ENCODE measurements around the gene ABI1.

Gene ABI1

GRCh38 chr10:26743841-26744240 lies 116.9 kb downstream of the ABI1 start:
- DNase-seq (ENCODE audit: low read depth) = no peak
- in situ Hi-C loops (cut with HindIII; ENCODE audit: low sequenced_read_pairs) = no loop called here
- TF ChIP-seq CTCF (IDR thresholded peaks at IDR 0.05; ENCODE audit: low read depth, low read length, missing control alignments) = no peak
- no peak overlapping the region for H3K4me3 ChIP-seq (ENCODE audit: low read depth, low read length)

- in situ Hi-C loops (cut with HindIII; ENCODE audit: low sequenced_read_pairs) = no loop called here
- no peak for TF ChIP-seq CTCF (IDR thresholded peaks at IDR 0.05; ENCODE audit: low read depth, low read length, missing control alignments)
- no peak overlapping the region for H3K4me3 ChIP-seq (ENCODE audit: low read depth, low read length)
- no peak for DNase-seq (ENCODE audit: low read depth)
Measured at GRCh38 chr10:26743091-26743490, 117.7 kb downstream of the ABI1 start.

GRCh38 chr10:26741368-26741767 lies 119.4 kb downstream of the ABI1 start:
- DNase-seq (ENCODE audit: low read depth) = no peak
- no peak overlapping the region for H3K4me3 ChIP-seq (ENCODE audit: low read depth, low read length)
- in situ Hi-C loops (cut with HindIII; ENCODE audit: low sequenced_read_pairs) = no loop called here
- TF ChIP-seq CTCF (IDR thresholded peaks at IDR 0.05; ENCODE audit: low read depth, low read length, missing control alignments) = no peak

GRCh38 chr10:26739071-26739631 lies 121.6 kb downstream of the ABI1 start:
- no peak for DNase-seq (ENCODE audit: low read depth)
- in situ Hi-C loops (cut with HindIII; ENCODE audit: low sequenced_read_pairs) = loop anchor here (5.0 kb wide), 1 partner anchor 33 kb away; no protein-coding TSS in a partner anchor
- no peak overlapping the region for H3K4me3 ChIP-seq (ENCODE audit: low read depth, low read length)
- no peak for TF ChIP-seq CTCF (IDR thresholded peaks at IDR 0.05; ENCODE audit: low read depth, low read length, missing control alignments)

- TF ChIP-seq CTCF (IDR thresholded peaks at IDR 0.05; ENCODE audit: low read depth, low read length, missing control alignments) = no peak
- in situ Hi-C loops (cut with HindIII; ENCODE audit: low sequenced_read_pairs) = loop anchor here (5.0 kb wide), 1 partner anchor 34 kb away; no protein-coding TSS in a partner anchor
- no peak for DNase-seq (ENCODE audit: low read depth)
- H3K4me3 ChIP-seq (ENCODE audit: low read depth, low read length) = no peak overlapping the region
Measured at GRCh38 chr10:26738301-26738911, 122.4 kb downstream of the ABI1 start.

- TF ChIP-seq CTCF (IDR thresholded peaks at IDR 0.05; ENCODE audit: low read depth, low read length, missing control alignments) = no peak
- H3K4me3 ChIP-seq (ENCODE audit: low read depth, low read length) = no peak overlapping the region
- in situ Hi-C loops (cut with HindIII; ENCODE audit: low sequenced_read_pairs) = loop anchor here (5.0 kb wide), 1 partner anchor 35 kb away; no protein-coding TSS in a partner anchor
- DNase-seq (ENCODE audit: low read depth) = no peak
Measured at GRCh38 chr10:26737730-26738129, 123.0 kb downstream of the ABI1 start.

All from astrocyte of the cerebellum (primary cell).